22Rv1 (cell line): ENCODE data around the gene EIF2B4.

Experiments used
- CTCF ChIP-seq: fragments of 450-650 bp; IDR thresholded peaks from 2 replicates; pipeline ENCODE4 v1.5.1; 2017; ENCODE audit warnings: mild to moderate bottlenecking
- ZFX ChIP-seq: fragments of 450-650 bp; IDR thresholded peaks from 2 replicates; pipeline ENCODE4 v1.6.1; 2017; ENCODE audit warnings: antibody characterized with exemption, borderline replicate concordance

DNA sequence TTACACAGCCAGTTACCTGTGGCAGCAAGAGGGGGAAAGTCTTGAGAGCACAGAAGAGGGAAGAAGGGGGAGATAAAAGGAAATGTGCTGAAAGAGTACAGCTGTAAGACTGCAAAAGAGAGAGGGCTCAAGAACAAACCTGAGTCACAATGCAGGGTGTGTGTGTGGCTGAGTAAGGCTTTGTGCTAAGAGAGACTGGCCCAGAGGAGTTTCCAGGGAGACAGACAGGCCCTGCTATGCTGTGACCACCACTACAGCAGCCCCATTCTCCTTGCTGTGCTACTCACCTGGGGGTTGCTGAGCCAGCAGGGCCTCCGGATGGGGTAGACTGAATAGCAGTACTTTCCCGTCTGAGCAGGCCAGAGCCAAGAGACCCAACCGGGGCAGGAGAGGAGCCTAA, 34.8 kb downstream of the EIF2B4 start:
- TF ChIP-seq CTCF (no peak), ZFX (no peak)
